ENCODE measurements around the gene GABRQ. TPM values are rescaled to one million over a fixed set of nuclear protein-coding genes. Genes with fewer than 3 reads are reported as not detected.

The GABRQ gene
- total RNA-seq, 1 experiment from 2014 or later, result 3.5 TPM

Other genes with a start within 250 kb of the GABRQ start
- 2.7 and 3.8 TPM in 2 replicates for gene GABRA3, start 186.6 kb upstream of the GABRQ start, total RNA-seq (2014; rRNA removed; shearing (Covaris generic))
- 0.07 TPM in 1 of 2 replicates, not detected in the other for gene MAGEA3, start 60.9 kb downstream of the GABRQ start, total RNA-seq (2014; rRNA removed; shearing (Covaris generic))
- 0.28 TPM in 1 of 2 replicates, not detected in the other for gene CSAG2, start 71.4 kb downstream of the GABRQ start, total RNA-seq (2014; rRNA removed; shearing (Covaris generic))
- 3.1 TPM in 1 of 2 replicates, not detected in the other for gene MAGEA2B, start 76.7 kb downstream of the GABRQ start, total RNA-seq (2014; rRNA removed; shearing (Covaris generic))
- not detected in 2 replicates for gene CSAG1, start 95.8 kb downstream of the GABRQ start, total RNA-seq (2014; rRNA removed; shearing (Covaris generic))
- gene MAGEA12, start 95.9 kb downstream of the GABRQ start, total RNA-seq (2014; rRNA removed; shearing (Covaris generic)), result not detected in 2 replicates
- 1.2 and 3.5 TPM in 2 replicates for gene MAGEA2, start 115.9 kb downstream of the GABRQ start, total RNA-seq (2014; rRNA removed; shearing (Covaris generic))
- gene CSAG3, start 121.3 kb downstream of the GABRQ start, total RNA-seq (2014; rRNA removed; shearing (Covaris generic)), result 0.52 TPM in 1 of 2 replicates, not detected in the other
- gene MAGEA6, start 131.8 kb downstream of the GABRQ start, total RNA-seq (2014; rRNA removed; shearing (Covaris generic)), result not detected in 2 replicates
- 22.3 and 26.2 TPM in 2 replicates for gene CETN2, start 192.9 kb downstream of the GABRQ start, total RNA-seq (2014; rRNA removed; shearing (Covaris generic))
- 17.2 and 18.0 TPM in 2 replicates for gene NSDHL, start 193.2 kb downstream of the GABRQ start, total RNA-seq (2014; rRNA removed; shearing (Covaris generic))

Measured in H7 (cell line).